Type B pancreatic cell (in vitro differentiated cells): ENCODE data around the gene HLA-DMB. TPM values are rescaled to one million over a fixed set of nuclear protein-coding genes. Genes with fewer than 3 reads are reported as not detected.

Experiments used
- DNase-seq: peaks from one replicate; pipeline ENCODE4 v3.0.0; 2021; ENCODE audit warnings: mixed read lengths; ENCODE audit not compliant: unreplicated experiment; ENCODE audit errors: extremely low spot score
- H3K27ac Mint-ChIP-seq: 2 replicates; pipeline ENCODE4 v1.8.0; 2021; ENCODE audit warnings: mild to moderate bottlenecking, mixed read lengths
- H3K27me3 Mint-ChIP-seq: 2 replicates; pipeline ENCODE4 v1.8.0; 2021; ENCODE audit warnings: mixed read lengths
- H3K36me3 Mint-ChIP-seq: 2 replicates; pipeline ENCODE4 v1.8.0; 2021; ENCODE audit warnings: mixed read lengths
- H3K4me1 Mint-ChIP-seq: one replicate; pipeline ENCODE4 v1.8.0; 2021; ENCODE audit warnings: mixed read lengths; ENCODE audit not compliant: unreplicated experiment
- H3K4me3 Mint-ChIP-seq: 2 replicates; pipeline ENCODE4 v1.8.0; 2021; ENCODE audit warnings: mild to moderate bottlenecking, mixed read lengths
- H3K9me3 Mint-ChIP-seq: 2 replicates; pipeline ENCODE4 v1.8.0; 2021; ENCODE audit warnings: mixed read lengths
- CTCF ChIP-seq: fragments of 200-600 bp; sonication (generic); conservative IDR thresholded peaks from 2 replicates; pipeline ENCODE4 v1.5.0; 2021; ENCODE audit warnings: antibody characterized with exemption, mild to moderate bottlenecking
- total RNA-seq: library from RNA; stranded (reverse); gene quantifications from 2 replicates; pipeline ENCODE4 v1.2.1, GENCODE V29; 2021; ENCODE audit warnings: low replicate concordance

The HLA-DMB gene
- total RNA-seq, 1 donor from 2014 or later, result 0.80 TPM

- H3K27ac Mint-ChIP-seq, result no peak overlapping the region
- no peak overlapping the region for H3K4me3 Mint-ChIP-seq
- no peak for TF ChIP-seq CTCF
- no peak for DNase-seq
- no peaks in the 10 kb centered on the region for H3K9me3 Mint-ChIP-seq
- peaks cover 10% of the 10 kb centered on the region for H3K27me3 Mint-ChIP-seq
- H3K4me1 Mint-ChIP-seq, result peaks cover 12% of the 10 kb centered on the region
- no peaks in the 10 kb centered on the region for H3K36me3 Mint-ChIP-seq
These were observed 9.2 kb upstream of the HLA-DMB start for GRCh38 chr6:32950010-32950409.

GRCh38 chr6:32949113-32949512 lies 8.3 kb upstream of the HLA-DMB start:
- Mint-ChIP-seq H3K4me1 (peaks cover 12% of the 10 kb centered on the region), H3K27me3 (peaks cover 15% of the 10 kb centered on the region), H3K4me3 (no peak overlapping the region), H3K9me3 (no peaks in the 10 kb centered on the region), H3K27ac (no peak overlapping the region), H3K36me3 (no peaks in the 10 kb centered on the region)
- TF ChIP-seq CTCF, result no peak
- no peak for DNase-seq

GRCh38 chr6:32947552-32948465 lies 7.0 kb upstream of the HLA-DMB start:
- Mint-ChIP-seq H3K27ac (no peak overlapping the region), H3K4me1 (peaks cover under 1% of the 10 kb centered on the region), H3K27me3 (peaks cover 15% of the 10 kb centered on the region), H3K9me3 (no peaks in the 10 kb centered on the region), H3K36me3 (no peaks in the 10 kb centered on the region), H3K4me3 (no peak overlapping the region)
- no peak for DNase-seq
- TF ChIP-seq CTCF, result peak; percentile 67

GRCh38 chr6:32946893-32947292 lies 6.1 kb upstream of the HLA-DMB start:
- H3K4me1 Mint-ChIP-seq, result no peaks in the 10 kb centered on the region

GRCh38 chr6:32945953-32946352 lies 5.1 kb upstream of the HLA-DMB start:
- peaks cover 3% of the 10 kb centered on the region for H3K4me1 Mint-ChIP-seq
- no peak overlapping the region for H3K4me3 Mint-ChIP-seq
- H3K9me3 Mint-ChIP-seq, result no peaks in the 10 kb centered on the region
- TF ChIP-seq CTCF, result no peak
- no peak for DNase-seq
- peaks cover 17% of the 10 kb centered on the region for H3K27me3 Mint-ChIP-seq
- H3K27ac Mint-ChIP-seq, result no peak overlapping the region
- H3K36me3 Mint-ChIP-seq, result no peaks in the 10 kb centered on the region

More at GRCh38 chr6:32946893-32947292, 6.1 kb upstream of the HLA-DMB start:
- Mint-ChIP-seq H3K36me3 (no peaks in the 10 kb centered on the region), H3K27ac (no peak overlapping the region), H3K9me3 (no peaks in the 10 kb centered on the region), H3K27me3 (peaks cover 15% of the 10 kb centered on the region), H3K4me3 (no peak overlapping the region)
- no peak for DNase-seq
- TF ChIP-seq CTCF, result no peak
